GM19372 (cell line): ENCODE results near the gene FEM1B.
A peak's percentile ranks its signal among the peaks of the same experiment; 100 is the strongest.

Experiments
- ATAC-seq: cut with Tn5 transposase; IDR thresholded peaks from one replicate; pipeline ENCODE4 v1.9.1; 2021; ENCODE audit warnings: mild to moderate bottlenecking, low read depth, moderate library complexity; ENCODE audit not compliant: unreplicated experiment

FEM1B gene

DNA sequence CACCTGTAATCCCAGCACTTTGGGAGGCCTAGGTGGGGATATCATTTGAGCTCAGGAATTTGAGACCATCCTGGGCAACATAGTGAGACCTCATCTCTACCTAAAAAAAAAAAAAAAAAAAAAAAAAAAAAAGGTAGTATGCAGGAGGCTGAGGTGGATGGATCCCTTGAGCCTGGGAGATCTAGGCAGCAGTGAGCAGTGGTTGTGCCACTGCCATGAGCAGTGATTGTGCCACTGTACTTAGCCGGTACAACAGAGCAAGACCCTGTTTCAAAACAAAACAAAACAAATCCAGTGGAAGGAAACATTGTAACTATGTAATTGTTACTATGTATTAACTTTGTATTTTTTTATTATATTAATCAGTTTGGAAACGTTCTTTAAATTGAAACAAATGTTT, 5.9 kb downstream of the FEM1B start:
- no peak for ATAC-seq

- ATAC-seq, result no peak
Observed at GRCh38 chr15:68284616-68285258, 7.2 kb downstream of the FEM1B start.

GRCh38 chr15:68285259-68285980, 7.9 kb downstream of the FEM1B start:
- ATAC-seq, result no peak

DNA sequence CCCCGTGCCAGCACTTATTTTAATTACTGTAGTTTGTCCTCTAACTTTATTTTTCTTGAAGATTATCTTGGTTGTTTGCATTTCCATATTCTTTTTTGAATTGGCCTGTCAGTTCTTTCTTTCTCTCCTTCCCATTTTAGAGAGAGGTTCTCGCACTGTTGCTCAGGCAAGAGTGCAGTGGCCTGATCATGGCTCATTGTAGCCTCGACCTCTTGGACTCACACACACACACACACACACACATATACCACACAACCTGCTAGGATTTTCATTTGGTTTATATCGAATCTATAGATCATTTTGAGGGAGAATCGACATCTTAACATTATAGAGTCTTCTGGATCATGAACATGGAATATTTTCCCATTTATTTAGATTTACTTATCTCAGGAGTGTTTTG, 8.7 kb downstream of the FEM1B start:
- no peak for ATAC-seq

DNA sequence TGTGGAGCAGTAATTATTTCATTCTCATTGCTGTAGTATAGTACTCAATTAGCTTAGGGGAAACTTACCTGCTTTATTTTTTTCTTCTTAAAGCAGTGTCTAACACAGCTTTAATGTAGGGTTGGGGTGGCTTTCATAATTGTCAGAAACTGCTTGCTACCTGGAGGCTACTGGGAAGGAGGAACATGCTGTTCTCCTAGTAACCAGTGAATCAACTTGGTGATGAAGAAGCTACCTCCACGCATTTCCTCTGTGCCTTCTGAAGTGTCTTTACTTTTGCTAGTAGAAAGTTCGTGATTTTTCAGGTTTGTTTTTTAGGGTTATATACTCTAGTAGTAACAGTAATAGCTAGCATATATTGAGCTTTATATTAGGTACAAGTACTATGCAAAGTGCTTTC, 11.5 kb downstream of the FEM1B start:
- no peak for ATAC-seq

DNA sequence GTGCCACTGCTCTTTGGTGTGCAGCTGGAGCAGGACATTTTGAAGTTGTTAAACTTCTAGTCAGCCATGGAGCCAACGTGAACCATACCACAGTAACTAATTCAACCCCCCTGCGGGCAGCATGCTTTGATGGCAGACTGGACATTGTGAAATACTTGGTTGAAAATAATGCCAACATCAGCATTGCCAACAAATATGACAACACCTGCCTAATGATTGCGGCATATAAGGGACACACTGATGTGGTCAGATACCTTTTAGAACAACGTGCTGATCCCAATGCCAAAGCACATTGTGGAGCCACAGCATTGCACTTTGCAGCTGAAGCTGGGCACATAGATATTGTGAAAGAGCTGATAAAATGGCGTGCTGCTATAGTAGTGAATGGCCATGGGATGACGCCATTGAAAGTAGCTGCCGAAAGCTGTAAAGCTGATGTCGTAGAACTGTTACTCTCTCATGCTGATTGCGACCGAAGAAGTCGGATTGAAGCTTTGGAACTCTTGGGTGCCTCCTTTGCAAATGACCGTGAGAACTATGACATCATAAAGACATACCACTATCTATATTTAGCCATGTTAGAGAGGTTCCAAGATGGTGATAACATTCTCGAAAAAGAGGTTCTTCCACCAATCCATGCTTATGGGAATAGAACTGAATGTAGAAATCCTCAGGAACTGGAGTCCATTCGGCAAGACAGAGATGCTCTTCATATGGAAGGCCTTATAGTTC, 12.2 kb downstream of the FEM1B start:
- ATAC-seq, result no peak

- ATAC-seq, result no peak
Observed at GRCh38 chr15:68290715-68291114, 13.2 kb downstream of the FEM1B start.

DNA sequence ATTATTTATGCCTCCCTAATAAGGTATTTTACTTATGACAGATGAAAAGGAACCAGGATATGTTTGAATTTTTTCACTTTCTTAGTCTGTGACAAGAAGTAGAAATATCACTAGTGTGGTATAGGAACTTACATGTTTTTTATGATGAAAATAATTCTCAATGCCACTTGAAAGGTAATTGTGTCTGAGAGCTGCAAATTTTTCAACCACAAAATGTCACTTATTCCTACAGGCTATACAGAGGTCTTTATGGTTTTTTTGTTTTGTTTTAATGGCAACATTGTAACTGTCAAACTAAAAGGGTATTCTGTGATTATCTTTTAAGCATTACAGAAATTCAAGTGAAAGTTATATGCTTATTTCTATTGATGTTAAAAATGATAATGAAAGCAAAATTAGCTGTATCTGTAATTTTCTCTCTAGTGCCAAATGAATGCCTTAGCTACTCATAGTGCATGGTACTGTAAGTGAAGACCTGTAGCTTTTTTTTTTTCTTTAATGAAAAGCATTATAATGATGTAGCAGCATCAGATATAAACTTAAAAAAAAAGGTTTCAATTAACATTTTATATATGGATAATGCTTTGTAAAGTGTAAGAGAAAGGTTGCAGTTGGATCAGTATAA, 14.7 kb downstream of the FEM1B start:
- ATAC-seq, result no peak

DNA sequence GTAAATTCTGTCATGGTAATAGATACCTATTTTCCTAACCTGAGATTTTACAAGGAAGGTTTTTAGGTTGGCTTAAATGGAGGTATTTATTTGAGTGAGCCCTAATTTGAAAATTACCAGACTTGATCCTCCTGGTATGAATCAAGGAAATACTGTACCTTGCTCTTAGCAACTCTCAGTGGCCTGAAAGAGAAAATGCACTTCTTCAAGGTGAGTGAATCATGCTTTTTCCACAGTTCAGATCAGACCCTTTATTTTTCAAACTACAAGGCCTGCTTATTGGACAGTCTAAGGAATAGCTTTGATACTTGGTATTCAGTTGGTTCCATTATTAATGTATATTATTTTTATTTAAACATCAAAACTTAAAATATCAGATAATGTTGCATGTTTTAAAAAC, 15.4 kb downstream of the FEM1B start:
- no peak for ATAC-seq

- no peak for ATAC-seq
Observed at GRCh38 chr15:68295014-68295805, 17.7 kb downstream of the FEM1B start.

- ATAC-seq, result no peak
Observed at GRCh38 chr15:68298336-68298735, 20.8 kb downstream of the FEM1B start.

- ATAC-seq, result peak; percentile 89
Observed at GRCh38 chr15:68298882-68299381, 21.4 kb downstream of the FEM1B start.

DNA sequence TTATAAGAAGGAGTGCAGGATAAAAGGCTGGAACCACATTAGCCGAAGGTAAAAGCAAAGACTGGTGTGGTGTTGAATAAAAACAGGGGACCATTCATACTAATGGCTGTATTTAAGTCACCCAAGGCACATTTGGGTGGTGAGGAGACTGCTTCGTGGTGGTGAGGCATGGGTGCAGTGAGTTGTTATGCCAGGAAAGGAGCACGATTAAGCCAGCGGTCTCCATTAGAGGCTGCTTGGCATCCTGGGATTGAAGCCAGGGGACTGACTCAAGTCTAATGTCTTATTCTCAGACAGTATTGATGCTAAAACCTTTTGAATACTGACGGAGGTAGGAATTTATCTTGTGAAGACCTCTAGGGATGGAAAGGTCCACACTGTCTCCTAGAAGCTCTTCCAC, 21.9 kb downstream of the FEM1B start:
- no peak for ATAC-seq

DNA sequence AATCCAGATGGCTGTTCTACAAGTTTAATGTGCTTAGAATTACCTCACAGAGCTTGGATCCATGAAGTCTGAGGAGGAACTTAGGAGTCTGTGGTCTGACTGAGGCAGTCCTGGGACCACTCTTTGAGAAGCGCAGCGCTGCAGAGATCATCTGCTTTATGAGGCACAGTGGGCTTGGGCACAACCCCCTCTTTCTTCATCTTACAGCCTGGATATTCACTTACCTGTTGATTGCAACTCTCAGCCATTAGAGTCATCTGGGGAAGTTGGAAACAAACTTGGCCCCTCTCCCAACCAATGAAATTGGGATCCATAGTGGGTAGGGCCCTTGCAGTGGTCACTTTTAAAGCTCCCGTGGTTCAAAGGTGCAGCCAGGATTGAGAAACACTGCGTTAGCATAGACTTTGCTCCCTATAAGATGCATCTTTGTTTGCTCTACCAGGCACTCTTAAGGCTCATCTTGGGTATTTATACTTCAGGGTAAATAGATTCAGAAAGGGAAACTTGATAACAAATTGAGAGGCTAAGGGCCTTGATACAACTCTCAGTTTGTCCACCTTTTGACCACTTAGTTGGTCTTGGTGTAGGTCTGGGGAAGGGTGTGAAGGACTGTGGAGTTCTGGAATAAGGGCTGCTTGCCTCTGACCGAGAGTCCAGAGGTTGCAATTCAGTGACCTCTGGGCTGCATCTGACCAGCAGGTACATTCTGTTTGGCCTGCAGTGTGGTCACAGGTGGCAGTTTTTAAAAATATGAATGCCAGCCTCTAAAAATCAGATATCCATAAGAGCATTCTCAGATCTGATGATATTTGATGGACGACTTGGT, 22.8 kb downstream of the FEM1B start:
- ATAC-seq, result no peak

DNA sequence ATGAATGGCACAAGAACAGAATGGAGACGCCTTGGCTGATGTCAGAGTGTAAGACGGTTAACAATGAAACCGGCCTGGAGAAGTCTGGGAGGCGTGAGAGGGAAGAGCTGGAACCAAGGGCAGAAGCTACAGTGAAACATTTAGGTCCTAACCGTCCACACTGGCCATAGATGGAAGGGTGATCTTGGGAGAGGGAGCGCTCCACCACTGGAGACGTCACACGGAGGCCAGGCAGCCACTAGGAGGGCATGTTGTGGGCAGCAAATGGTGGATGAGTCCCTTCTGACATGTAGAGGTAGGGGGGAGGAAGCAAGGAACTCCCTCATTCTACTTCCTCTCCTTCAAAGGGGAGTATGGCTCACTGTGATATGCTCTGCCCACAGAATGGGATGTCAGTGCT, 23.8 kb downstream of the FEM1B start:
- ATAC-seq, result no peak

GRCh38 chr15:68302729-68303128, 25.2 kb downstream of the FEM1B start:
- no peak for ATAC-seq

DNA sequence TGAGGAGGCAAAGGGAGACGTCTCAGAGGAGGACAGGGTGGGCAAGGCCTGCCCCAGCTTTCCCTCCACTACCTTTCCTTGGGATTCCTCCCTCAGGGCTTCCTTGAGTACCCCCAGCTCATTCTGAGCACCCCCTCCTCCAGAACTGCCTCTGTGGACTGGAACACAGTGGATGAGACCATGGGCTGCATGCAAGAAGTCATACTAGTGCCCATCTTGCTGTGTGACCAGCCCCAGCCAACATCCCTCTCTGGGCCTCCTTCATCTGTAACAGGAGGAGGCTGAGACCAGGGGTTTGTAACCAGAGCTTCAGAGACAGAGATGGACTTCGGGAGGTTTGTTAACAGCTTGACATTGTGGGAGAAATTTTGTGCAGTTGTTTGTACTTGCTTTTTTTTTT, 25.6 kb downstream of the FEM1B start:
- ATAC-seq, result no peak

- no peak for ATAC-seq
Observed at GRCh38 chr15:68303560-68304436, 26.3 kb downstream of the FEM1B start.
